Stimulated activated CD8-positive, alpha-beta memory T cell treated with anti-CD3 and anti-CD28 coated beads, Interleukin-7, amount 100 ng/mL, for 24 hours (primary cell): ENCODE measurements around the gene RBM44.
"Not testable (repeated sequence)": the region's sequence is repeated elsewhere in the genome, so short reads cannot be mapped to it uniquely, and the experiment has no call there.

Source experiments
- DNase-seq: peaks from one replicate; pipeline ENCODE4 v3.0.0-alpha.2; 2020; ENCODE audit warnings: low read depth

Gene RBM44

DNA sequence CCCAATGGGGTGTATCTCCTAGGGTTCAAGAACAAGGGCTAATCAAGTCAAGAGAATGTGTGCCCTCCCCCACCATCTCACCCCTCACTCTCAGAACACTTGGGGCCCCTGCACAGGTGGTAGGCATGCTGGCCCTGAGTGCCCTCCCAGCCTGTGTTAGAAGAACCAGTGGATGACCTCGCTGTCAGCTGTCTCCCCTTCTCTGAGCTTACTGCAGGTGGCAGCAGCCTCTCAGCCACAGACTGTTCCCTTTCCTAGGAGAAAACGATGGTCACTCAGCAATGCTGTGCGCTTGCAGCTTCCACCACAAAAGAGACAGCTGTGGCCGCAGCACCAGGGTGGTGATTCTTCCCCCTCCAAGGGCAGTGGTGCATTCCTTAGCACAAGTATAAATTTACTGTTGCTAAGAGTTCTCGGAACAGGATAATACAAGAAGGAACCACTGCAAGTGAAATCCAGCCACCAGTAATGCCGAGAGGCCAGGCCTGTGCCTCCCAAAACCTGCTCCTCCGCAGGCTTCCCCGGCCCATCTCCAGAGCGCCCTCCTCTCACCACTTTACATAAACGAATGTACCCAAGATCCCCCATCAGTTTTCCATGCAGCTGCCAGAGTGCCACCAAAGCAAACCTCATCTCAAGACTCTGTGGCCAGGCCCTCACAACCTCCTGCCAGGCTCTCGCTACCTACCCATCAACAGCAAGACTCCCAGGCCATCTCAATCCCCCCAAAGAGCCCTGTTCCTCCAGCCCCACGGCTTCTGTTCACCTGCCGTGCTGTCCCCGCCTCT is 59.9 kb downstream of the RBM44 start:
- DNase-seq, result peak; percentile 1

DNA sequence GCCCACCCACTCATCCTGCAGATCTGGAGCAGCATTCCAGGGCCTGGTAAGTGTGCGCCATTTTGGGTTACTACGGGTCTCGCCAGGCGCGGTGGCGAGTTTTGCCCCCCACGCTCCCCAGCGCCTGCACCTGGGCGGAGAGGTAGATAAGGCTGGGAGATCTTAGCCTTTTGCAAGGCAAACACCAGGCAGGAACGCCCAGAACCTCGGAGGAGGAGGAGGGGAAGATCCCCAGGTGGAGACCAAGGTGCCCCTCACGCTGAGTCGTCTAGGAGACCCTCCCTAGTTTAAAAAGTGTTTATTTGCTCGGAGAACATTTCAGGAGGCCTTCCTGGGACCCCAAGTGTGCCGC is 60.5 kb downstream of the RBM44 start:
- no peak for DNase-seq

DNA sequence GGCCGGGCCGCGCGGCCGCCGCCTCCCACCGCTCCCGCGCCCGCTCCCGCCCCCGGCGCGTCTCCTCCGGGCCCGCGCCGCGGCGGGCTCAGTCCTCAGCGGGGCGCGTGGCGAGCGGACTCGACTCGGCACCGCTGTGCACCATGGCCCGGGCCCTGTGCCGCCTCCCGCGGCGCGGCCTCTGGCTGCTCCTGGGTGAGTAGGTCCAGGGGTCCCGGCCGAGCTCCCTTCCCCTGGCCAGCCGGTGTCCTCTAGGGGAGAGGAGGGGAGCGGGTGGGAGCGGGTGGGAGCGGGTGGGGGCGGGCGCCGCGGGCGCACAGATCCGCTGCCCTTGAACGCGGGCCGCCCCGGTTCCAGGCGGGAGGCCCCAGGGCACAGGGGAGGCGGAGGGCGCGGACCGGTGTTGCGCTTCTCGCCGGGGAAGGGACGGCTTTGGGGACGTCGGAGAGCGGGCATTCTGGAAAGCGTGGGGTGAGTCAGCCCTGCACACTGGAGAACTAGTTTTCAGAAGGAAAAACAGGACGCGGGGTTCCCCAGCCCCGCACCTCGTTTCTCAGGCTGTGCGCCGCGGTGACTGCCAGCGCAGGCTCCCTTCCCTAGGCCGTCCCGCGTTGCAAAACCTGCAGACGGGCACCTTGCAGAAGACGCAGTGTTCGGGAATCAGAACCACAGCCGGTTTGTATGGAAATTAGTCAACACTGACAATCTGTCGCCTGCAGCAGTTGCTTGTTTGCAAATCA is 61.1 kb downstream of the RBM44 start, which contains the start of gene RAMP1:
Gene RAMP1 (plus strand): TSS at position 91 of the 740 bp plus-strand sequence. CDS start 53 bp downstream, at position 144.
- no peak for DNase-seq

DNA sequence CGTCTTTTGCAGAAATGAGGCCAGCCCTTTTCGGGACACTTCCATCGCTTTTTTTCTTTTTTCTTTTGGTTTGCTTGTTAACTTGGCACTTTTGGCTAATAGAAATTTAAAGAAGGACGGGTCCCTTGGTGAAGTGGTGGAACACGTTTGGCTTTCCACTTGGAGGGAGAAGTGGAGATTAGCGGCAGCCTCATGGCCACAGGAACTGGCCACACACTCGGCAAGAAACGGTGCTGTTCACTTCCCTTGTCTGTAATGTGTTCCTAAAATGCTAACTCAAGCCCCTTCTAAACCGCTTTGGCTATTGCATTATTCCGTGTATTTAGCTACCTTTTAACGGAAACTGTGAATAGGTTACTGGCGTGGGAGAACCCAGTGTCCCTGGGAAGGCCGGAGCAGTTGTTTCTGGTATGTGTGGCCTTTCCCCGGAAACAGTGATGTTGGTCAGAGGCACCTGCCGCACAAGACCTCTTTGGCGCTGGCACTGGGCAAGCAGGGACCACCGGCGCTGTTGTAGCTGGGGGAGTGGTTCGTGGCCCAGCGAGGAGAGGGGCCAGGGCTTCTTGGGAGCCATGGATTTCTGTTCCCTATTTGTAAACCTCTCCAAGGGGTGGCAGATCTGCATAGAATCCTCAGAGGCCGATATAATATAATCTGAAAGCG is 61.8 kb downstream of the RBM44 start:
- DNase-seq, result no peak

DNA sequence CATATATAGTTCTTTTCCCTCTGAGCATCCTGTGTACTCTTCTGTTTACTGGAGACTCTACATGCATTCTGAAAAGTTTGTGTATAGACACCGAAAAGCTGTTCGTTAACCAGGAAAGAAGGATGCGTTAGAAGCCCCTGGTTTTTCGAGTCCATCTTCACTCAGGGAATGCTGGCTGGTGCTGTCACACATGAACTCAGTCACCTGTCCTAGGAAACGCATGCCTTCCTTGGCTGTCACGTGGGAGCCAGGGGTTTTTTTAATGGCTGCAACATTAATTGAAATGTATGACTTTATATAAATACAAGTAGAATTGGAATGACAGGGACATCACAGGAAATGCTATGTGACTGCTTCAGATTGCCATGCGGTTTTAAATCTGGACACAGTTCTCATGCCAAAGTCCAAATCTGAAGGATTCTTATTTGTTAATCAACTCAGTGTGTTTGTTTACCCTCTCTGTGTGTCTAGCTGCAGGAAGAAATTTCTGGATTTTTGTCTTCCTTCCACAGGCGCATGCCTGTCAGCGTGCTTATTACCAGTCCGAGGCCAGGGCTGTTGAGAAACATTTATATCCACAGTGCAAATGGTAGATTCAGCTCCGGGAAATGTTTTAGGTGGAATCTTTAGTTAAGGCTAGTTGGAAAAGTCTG is 63.4 kb downstream of the RBM44 start:
- no peak for DNase-seq

DNA sequence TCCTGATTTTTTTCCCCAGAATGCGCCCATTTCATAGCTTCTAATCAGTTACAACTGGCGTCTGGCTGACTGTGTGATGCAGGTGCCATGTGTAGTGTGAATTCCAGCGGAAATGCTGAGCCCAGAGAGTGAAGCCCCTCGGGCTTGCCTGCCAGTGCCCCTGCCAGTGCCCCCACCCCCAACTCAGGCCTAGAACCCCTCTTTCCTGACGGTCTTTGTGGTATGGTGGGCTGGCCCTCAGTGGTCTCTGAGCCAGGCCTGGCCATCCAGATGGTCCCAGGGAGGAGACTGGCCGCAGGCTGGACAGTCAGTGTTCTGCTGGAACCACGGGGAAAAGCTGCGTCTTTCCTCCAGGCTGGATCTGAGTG is 63.9 kb downstream of the RBM44 start:
- no peak for DNase-seq

DNA sequence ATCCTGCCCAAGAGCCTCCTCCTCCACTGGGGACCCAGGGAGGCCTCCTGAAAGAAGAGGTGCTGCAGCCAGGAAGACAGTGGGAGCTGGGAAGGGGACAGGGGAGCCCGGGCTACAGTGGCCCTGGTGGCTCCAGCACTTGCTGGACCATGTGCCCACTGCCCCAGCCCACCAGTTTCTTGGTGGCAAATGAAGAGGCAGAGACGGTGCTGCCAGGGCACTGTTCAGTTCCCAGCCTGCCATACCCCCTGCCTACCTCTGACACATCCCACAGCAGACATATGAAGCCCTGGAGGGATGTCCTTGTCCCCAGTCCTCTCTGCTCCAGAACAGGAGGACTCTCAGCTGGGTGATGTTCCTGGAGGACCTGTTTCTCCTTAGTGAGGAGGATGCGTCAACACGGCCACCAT is 64.5 kb downstream of the RBM44 start:
- no peak for DNase-seq

DNA sequence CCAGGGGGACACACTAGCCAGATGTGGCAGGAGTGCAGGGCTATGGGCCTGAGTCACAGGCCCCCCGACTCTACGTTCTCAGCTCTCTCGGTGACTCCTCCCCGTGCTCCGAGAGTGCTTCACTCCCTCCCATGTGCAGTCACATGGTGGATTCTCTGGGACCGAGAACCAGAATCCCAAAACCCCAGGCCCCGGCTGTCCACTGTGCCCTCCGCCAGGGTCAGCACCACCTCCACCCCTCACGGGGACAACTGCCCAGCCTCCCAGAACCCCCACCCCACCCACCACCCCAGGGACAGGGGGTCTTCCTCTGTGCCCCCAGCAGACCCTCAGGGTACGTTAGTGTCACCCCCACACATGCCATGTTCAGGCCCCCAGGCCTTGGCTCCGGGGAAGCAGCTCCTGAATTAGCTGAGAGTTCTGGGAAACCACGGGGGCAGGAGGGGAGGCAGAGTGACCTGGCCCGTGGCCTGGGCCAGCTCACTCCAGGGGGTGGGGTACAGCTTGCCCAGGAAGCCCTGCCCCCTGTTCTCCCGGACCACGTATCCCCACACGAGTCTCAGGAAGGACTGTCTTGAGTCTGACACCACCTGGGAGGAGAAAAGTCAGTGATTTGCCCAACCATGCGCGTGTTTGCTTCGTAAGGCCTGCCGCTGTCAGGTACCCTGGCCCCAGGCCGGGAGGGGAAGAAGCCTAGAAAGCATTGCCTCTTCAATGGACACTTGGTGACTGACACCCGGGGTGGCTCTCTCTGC is 65.3 kb downstream of the RBM44 start:
- DNase-seq, result no peak

DNA sequence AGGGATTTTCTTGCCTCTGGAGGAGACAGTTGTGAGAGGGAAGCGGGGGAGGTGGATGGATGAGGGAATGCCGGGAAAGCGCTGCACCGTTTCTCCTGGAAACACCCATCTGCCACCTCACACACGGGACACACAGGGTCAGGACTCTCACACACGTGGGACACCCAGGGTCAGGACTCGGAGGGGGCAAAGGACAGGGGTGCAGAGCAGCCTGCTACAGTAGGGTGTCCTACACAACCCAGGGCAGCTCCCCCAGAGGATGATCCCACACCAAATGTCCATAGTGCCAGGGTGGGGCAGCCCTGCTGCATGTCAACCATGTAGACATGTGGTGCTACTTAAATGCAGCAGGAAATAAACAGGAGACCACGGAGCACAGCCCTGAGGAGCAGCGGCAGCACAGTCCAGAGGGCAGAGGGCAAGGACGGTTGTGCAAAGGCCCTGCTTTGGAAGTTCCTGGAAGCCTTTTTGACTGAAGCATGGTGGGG is 65.9 kb downstream of the RBM44 start:
- no peak for DNase-seq

DNA sequence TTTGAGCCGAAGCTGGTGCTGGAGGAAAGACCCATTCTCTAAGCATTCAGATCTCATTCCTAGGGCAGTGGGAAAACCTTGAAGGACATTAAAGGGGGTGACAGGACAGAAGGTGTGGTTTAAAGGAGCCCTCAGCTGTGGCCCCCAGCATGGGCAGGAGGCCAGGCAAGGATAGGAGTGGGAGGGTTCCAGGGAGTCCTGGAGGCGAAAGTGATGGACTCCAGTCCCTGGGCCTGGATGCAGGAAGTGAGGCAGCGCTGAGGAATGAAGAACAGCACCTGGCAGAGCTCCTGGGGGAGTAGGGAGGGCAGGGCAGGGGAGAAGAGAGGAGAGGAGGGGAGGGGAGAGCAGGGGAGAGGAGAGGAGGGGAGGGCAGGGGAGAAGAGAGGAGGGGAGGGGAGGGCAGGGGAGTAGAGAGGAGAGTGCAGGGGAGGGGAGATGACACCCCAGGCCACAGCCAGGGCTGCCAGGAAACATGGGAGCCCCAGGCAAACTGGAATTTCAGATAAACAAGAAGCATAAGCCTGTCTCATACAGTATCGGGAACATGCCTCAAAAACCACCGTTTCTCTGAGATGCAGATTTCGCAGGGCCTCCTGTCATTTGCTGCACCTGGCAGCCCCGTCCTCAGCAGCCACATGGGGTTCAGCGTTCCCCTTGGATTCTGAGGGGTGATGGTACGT is 66.5 kb downstream of the RBM44 start:
- DNase-seq, result no peak

DNA sequence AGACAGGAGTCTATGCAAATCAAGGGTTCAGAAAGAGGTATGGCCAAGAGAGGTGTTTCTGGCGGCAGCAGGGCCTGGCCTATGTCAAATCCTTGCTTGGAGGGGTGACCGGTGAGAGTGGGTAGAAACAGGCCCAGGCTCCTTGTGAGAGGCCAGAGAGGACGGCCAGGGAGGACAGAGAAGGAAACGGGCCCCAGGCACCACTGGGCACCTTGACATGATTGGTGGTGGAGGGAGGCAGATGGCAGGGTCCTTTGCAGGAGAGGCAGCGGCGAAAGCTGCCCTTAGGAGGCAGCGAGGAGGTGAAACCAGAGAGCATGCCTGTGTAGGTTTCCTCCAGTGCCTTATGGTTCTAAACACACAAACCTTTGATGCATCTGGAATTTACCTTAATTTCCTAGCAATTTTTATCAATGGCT is 67.1 kb downstream of the RBM44 start:
- no peak for DNase-seq

DNA sequence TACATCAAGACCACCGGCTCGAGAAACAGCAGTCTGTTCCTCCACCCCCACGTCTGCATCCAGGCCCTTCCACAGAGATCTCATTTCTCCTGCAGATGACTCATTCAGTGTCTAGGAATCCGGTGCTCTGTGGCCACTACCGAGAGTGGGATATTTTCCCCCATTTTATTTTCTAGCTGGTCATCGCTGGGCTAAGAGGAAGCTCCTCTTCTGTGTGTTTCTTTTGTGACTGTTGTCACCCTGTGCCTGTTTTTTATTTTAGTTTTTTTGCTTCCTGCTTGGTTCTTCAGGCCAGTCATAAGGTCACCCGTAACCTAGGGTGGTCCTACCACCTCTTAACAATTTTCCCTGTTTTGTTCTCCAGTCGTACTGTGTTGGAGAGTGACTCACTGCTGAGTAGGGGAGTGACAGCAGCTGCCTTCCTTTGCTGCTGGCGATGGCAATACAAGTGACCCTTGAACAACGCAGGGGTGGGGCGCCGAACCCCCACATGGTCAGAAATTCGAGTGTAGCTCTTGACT is 67.6 kb downstream of the RBM44 start:
- no peak for DNase-seq

DNA sequence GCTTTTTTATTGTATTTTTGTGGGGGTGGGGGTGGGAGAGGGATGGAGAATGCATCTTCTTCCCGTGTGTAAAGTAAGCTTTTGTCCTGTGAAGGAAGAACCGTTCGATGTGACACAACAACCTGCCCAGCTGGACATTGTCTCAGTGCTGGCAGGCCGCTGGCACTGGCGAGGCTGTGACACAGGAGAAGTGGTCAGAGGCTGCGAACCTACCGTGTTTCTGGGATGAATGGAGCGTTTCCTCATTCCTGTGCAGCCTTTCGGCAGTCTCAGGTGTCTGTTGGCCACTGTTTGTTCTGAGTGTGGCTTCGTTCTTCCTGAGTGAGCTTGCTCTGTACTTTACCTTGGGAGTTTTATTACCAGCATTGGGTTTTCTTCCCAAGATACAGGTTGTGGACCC is 68.9 kb downstream of the RBM44 start:
- DNase-seq, result no peak

DNA sequence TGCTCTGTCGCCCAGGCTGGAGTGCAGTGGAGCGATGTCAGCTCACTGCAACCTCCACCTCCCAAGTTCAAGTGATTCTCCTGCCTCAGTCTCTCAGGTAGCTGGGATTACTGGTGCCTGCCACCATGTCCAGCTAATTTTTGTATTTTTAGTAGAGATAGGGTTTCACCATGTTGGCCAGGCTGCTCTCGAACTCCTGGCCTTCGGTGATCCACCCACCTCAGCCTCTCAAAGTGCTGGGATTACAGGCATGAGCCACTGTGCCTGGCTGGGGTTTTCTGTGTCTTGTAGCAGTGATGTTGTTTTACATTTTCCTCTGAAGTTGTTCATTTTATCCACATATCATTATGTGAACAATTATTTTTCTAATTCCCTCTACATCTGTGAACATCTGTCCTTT is 69.5 kb downstream of the RBM44 start:
- not testable (repeated sequence) for DNase-seq

DNA sequence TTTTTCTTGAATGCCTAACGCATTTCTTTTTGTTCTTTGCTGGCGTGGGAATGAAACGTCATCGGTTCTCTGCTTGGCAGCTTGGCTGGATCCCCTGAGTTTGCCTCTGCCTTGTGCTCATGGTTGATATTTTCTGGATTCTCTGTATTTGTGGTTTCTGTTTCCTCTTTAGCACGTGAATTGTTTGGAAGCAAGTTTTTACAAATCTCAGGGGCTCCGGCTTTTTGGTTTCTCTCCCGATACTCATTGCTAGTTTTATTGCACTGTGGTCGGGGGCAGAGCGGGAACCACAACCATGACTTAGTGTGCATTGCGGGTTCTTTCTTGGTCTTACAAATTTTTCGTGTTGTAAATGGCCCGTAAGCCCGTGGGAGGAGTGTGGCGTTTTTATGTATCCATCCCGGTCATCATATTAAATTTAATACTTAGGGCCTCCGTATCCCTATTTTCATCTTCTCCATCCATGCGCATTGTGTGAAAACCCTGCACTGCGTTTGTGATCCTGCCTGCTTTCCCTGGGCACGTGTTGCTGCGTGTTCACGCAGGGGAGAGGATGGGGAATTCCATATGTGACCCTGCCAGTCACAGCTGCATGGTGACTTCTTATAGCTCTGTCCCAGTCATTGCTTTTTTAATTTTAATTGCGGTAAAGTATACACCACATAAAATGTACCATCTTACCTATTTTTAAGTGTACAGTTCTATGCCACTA is 70.2 kb downstream of the RBM44 start:
- DNase-seq, result no peak

DNA sequence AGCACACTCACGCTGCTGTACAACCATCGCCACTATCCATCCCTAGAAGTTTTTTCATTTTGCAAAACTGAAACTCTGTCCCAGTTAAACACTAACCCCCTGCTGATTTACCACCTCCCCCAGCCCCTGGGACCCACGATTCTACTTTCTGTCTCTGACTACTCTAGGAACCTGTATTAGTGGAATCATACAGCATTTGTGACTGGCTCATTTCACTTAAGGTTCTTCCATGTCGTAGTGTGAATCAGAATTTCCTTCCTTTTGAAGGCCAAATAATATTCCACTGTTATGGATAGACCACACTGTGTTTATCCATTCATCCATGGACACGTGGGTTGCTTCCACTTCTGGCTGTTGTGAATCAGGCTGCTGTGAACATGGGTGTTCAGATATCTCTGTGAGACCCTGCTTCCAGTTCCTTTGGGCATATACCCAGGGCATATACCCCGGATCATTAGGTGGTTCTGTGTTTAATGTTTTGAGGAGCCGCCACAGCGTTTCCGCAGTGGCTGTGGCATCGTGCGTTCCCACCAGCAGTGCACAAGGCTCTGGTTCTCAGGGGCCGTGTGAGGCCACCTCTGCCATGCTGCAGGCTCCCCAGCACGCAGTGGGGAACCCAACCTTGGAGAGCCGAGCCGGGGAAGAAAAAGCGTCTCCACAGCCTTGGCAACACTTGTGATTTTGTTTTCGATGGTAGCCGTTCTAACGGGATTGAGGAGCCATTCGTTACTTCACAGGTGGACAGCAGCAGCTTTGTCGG is 70.9 kb downstream of the RBM44 start:
- DNase-seq, result no peak

DNA sequence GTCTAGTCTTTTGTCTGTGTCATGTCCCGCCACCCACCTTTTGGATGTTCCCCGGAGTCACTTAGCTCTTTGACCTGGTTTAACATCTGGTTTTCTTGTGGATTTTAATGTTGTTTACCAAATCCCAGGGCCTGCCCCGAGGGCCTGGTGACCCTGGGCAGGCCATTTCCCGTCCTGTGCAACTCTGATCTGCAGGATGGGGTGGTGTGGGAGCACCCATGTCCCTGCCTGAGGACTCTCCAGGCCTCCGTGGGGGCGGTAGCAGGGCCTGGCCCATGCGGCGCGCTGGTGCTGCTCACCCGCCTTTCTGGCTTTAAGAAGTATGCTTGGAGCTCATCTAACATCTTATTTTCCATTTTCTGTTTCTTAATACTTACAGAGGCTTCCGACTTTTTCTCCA is 71.5 kb downstream of the RBM44 start:
- DNase-seq, result no peak

DNA sequence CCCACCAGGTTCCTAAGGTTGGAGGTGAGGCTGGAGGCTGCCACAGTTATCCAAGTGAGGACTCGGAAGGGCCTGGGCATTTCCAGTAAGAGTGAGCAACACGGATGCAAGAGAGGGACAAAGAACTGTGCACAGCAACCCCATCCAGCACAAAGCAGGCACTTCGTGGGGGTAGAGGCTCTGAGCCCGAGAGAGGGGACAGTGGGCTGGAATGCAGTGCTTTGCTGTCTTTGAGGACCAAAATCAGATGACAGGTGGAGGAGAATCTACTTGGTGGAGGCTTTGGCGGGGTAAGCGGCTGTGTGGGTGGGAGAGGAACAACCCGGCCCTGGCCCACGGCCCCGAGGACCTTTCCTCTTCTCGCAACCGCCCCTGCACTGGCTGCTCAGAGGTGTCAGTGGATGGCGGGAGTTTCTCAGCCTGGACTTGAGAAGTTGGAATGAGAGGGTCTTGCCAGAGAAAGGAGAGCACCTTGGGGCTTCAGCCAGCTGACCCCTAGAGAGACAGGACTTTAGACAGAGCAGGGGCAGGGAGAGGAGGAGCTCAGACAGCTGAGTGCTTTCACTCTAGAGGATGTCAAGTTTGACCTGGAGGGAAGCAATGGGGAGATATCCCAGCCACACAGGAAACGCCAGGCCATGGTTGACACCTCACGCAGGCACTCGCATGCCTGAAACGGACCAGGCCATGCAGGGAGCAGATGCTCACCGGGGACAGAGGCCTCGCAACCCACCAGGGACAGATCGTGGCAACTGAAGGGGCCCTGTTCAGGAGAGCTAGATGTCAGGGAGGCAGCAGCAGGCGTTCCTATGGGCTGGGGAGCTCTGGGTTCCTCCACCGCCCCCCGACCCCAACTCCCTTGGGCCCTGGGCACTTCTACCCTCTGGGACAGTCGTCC is 72.4 kb downstream of the RBM44 start:
- no peak for DNase-seq
